Sigmoid colon (tissue), 4 donors: Measurements from ENCODE around the gene TF.

Source experiments
- EP300 ChIP-seq, 4 donors: sonication (generic); formaldehyde crosslinking; IDR thresholded peaks; one replicate each; pipeline ENCODE4 v1.6.1; 2017; ENCODE audit warnings: antibody characterized with exemption in 4 of 4
- POLR2A ChIP-seq, 2 donors: fragments of 450-650 bp; IDR thresholded peaks; one replicate each; pipeline ENCODE4 v1.6.1; 2016; ENCODE audit warnings: antibody characterized with exemption in 2 of 2, mild to moderate bottlenecking in 2 of 2, moderate library complexity in 2 of 2
- POLR2AphosphoS5 ChIP-seq, 4 donors: sonication (generic); formaldehyde crosslinking; IDR thresholded peaks; one replicate each; pipeline ENCODE4 v1.6.1; 2017; ENCODE audit warnings: antibody characterized with exemption in 4 of 4
- TF ChIP-seq, protein P1 (sequence below), 4 experiments: fragments of 450-650 bp in 3 of 4; fragments of 200-600 bp in 1 of 4; IDR thresholded peaks; one replicate each; pipeline ENCODE4 v1.5.1; 2016 to 2019; ENCODE audit warnings: antibody characterized with exemption in 4 of 4, mild to moderate bottlenecking in 3 of 4, moderate library complexity in 2 of 4

DNA sequence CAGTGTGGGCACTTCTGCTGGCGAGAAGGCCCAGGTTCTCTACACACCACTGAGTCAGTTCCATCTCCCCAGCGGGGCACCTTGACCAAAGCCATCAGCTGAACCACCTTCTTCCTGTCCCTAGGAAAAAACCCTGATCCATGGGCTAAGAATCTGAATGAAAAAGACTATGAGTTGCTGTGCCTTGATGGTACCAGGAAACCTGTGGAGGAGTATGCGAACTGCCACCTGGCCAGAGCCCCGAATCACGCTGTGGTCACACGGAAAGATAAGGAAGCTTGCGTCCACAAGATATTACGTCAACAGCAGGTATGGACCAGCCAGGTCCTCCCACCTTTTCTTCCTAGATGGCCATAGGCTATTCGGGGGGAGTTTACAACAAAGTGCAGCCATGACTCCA is 29.1 kb downstream of the TF start:
- TF ChIP-seq POLR2A (IDR thresholded peaks at IDR 0.05) (no peak), EP300 (IDR thresholded peaks at IDR 0.05) (no peak), POLR2AphosphoS5 (IDR thresholded peaks at IDR 0.05) (no peak)
- TF ChIP-seq, protein P1, sequence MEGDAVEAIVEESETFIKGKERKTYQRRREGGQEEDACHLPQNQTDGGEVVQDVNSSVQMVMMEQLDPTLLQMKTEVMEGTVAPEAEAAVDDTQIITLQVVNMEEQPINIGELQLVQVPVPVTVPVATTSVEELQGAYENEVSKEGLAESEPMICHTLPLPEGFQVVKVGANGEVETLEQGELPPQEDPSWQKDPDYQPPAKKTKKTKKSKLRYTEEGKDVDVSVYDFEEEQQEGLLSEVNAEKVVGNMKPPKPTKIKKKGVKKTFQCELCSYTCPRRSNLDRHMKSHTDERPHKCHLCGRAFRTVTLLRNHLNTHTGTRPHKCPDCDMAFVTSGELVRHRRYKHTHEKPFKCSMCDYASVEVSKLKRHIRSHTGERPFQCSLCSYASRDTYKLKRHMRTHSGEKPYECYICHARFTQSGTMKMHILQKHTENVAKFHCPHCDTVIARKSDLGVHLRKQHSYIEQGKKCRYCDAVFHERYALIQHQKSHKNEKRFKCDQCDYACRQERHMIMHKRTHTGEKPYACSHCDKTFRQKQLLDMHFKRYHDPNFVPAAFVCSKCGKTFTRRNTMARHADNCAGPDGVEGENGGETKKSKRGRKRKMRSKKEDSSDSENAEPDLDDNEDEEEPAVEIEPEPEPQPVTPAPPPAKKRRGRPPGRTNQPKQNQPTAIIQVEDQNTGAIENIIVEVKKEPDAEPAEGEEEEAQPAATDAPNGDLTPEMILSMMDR (IDR thresholded peaks at IDR 0.05) = no peak
